Measurements from ENCODE around the gene SYDE2. TPM values are rescaled to one million over a fixed set of nuclear protein-coding genes. Genes with fewer than 3 reads are reported as not detected.
A peak's percentile ranks its signal among the peaks of the same experiment; 100 is the strongest.

Gene SYDE2
- total RNA-seq, 1 donor: 13.0 TPM

DNA sequence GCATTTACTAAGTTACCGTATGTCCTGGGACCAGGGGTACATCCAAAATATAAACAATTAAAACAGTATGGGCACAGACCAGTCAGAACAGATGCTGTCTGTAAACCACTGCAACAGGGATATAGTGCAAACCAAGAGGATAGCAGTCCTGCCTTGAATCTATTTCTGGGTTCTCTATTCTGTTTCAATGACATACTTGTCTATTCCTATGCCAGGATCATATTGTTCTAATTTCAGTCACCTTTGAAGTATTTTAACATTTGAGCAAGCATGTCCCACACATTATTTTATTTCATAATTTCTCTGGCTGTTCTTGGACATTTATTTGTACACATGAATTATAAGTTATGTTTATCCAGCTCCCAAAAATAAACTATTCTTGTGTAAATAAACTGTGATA is 28.2 kb upstream of the SYDE2 start:
- Histone ChIP-seq H3K4me3 (ENCODE audit: insufficient read depth, low read length) (no peak overlapping the region), H2AFZ (ENCODE audit: low read length) (no peak overlapping the region), H3K27ac (ENCODE audit: low read depth, low read length) (no peak overlapping the region), H3K36me3 (ENCODE audit: insufficient read depth, low read length) (no peaks in the 10 kb centered on the region), H3K4me2 (ENCODE audit: insufficient read depth, low read length) (no peak overlapping the region), H3K9me3 (ENCODE audit: low read depth, low read length) (no peaks in the 10 kb centered on the region), H3K4me1 (ENCODE audit: insufficient read depth, low read length) (peaks cover 11% of the 10 kb centered on the region), H4K20me1 (ENCODE audit: insufficient read depth, low read length) (no peaks in the 10 kb centered on the region), H3K79me2 (ENCODE audit: insufficient read depth, low read length) (no peaks in the 10 kb centered on the region), H3K27me3 (ENCODE audit: insufficient read depth, low read length) (no peaks in the 10 kb centered on the region)
- TF ChIP-seq CTCF (IDR thresholded peaks at IDR 0.05; ENCODE audit: extremely low read depth, low read depth, low read length): no peak
- no peak for DNase-seq (ENCODE audit: insufficient read length, low spot score, missing footprints)

- TF ChIP-seq CTCF (IDR thresholded peaks at IDR 0.05; ENCODE audit: extremely low read depth, low read depth, low read length): no peak
- H3K4me2 ChIP-seq (ENCODE audit: insufficient read depth, low read length): peak overlapping the region; percentile 35
- H2AFZ ChIP-seq (ENCODE audit: low read length): no peak overlapping the region
These were observed 25.0 kb upstream of the SYDE2 start for GRCh38 chr1:85225624-85226380.

DNA sequence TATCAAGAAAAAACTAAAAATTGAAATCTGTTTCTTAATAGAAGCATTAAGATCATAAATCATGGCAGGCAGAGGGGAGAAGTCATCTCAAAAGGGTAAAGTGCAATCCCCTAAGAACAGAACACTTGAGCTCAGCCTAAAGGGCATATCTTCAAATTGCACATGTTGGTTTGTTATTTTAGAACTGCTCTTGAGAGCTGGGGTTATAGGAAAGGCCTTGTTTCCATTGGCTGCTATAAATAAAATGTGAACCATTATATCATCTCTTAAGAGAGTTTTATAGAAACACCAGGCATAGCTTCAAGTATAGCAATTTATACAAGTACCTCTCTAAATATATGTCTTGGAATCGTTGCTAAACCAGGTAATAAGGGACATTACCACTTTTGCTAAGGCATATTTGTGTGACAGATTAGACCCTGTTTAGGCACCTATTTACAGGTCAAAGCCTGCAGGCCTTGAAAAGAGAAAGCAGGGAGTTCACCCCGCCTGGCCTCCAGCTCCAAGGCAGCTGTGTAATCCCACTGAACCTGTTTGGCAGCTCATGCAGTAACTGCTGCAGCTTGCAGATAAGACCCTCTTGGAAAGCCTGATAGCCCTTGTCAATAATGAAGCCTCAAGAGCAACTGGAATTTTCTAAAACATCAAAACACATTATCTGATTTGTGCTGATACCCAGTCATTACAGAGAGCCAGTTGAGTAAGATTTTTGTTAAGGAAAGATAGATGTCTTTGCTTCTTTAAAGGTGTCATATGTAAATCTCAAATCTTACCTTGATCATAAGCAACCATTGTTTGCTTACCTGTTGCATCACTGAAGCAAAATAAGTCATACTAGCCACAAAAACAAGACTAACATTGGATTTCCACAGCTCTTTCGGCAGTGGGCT is 24.2 kb upstream of the SYDE2 start:
- Histone ChIP-seq H3K27ac (ENCODE audit: low read depth, low read length) (no peak overlapping the region), H3K27me3 (ENCODE audit: insufficient read depth, low read length) (peaks cover 1% of the 10 kb centered on the region), H3K4me3 (ENCODE audit: insufficient read depth, low read length) (no peak overlapping the region), H4K20me1 (ENCODE audit: insufficient read depth, low read length) (no peaks in the 10 kb centered on the region), H3K79me2 (ENCODE audit: insufficient read depth, low read length) (no peaks in the 10 kb centered on the region), H2AFZ (ENCODE audit: low read length) (no peak overlapping the region), H3K4me2 (ENCODE audit: insufficient read depth, low read length) (no peak overlapping the region), H3K9me3 (ENCODE audit: low read depth, low read length) (no peaks in the 10 kb centered on the region), H3K4me1 (ENCODE audit: insufficient read depth, low read length) (peaks cover 11% of the 10 kb centered on the region), H3K36me3 (ENCODE audit: insufficient read depth, low read length) (no peaks in the 10 kb centered on the region)
- no peak for DNase-seq (ENCODE audit: insufficient read length, low spot score, missing footprints)
- TF ChIP-seq CTCF (IDR thresholded peaks at IDR 0.05; ENCODE audit: extremely low read depth, low read depth, low read length): no peak

More at GRCh38 chr1:85225624-85226380, 25.0 kb upstream of the SYDE2 start:
- no peaks in the 10 kb centered on the region for H3K36me3 ChIP-seq (ENCODE audit: insufficient read depth, low read length)
- H3K79me2 ChIP-seq (ENCODE audit: insufficient read depth, low read length): no peaks in the 10 kb centered on the region
- H3K9me3 ChIP-seq (ENCODE audit: low read depth, low read length): no peaks in the 10 kb centered on the region
- H3K27ac ChIP-seq (ENCODE audit: low read depth, low read length): no peak overlapping the region
- H3K4me1 ChIP-seq (ENCODE audit: insufficient read depth, low read length): peaks cover 11% of the 10 kb centered on the region
- no peaks in the 10 kb centered on the region for H4K20me1 ChIP-seq (ENCODE audit: insufficient read depth, low read length)
- no peaks in the 10 kb centered on the region for H3K27me3 ChIP-seq (ENCODE audit: insufficient read depth, low read length)
- no peak for DNase-seq (ENCODE audit: insufficient read length, low spot score, missing footprints)
- H3K4me3 ChIP-seq (ENCODE audit: insufficient read depth, low read length): no peak overlapping the region

DNA sequence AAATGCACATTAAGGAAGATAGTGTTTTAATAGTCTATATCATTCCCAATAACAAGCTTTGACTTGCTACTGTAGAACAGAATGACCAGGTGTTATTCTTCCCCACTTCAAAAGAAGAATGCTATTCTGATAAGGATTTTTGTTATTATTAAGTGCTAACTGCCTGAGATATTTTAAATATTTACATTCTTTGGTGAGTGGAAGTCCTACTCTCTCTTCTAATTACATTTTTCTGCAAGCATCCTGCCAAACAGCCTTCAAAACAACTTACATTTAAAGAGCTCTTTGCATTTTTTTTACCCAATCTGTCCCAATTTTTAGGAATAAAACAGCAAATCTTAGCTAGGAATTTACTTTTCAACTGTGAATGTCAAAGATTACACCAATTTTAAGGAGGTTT is 23.5 kb upstream of the SYDE2 start:
- Histone ChIP-seq H3K4me1 (ENCODE audit: insufficient read depth, low read length) (peaks cover 11% of the 10 kb centered on the region), H3K27me3 (ENCODE audit: insufficient read depth, low read length) (peaks cover 5% of the 10 kb centered on the region), H3K79me2 (ENCODE audit: insufficient read depth, low read length) (no peaks in the 10 kb centered on the region), H3K9me3 (ENCODE audit: low read depth, low read length) (no peaks in the 10 kb centered on the region), H3K27ac (ENCODE audit: low read depth, low read length) (no peak overlapping the region), H3K36me3 (ENCODE audit: insufficient read depth, low read length) (no peaks in the 10 kb centered on the region), H3K4me2 (ENCODE audit: insufficient read depth, low read length) (no peak overlapping the region), H4K20me1 (ENCODE audit: insufficient read depth, low read length) (no peaks in the 10 kb centered on the region), H2AFZ (ENCODE audit: low read length) (no peak overlapping the region), H3K4me3 (ENCODE audit: insufficient read depth, low read length) (no peak overlapping the region)
- DNase-seq (ENCODE audit: insufficient read length, low spot score, missing footprints): no peak
- TF ChIP-seq CTCF (IDR thresholded peaks at IDR 0.05; ENCODE audit: extremely low read depth, low read depth, low read length): no peak
